ENCODE measurements around the gene FER1L5. TPM values are rescaled to one million over a fixed set of nuclear protein-coding genes. Genes with fewer than 3 reads are reported as not detected.

Gene FER1L5
- total and polyA plus RNA-seq, 2 donors (not counting 1 experiment from before 2014, with no cell fraction given) = not detected

GRCh38 chr2:96739076-96739632 lies 96.6 kb downstream of the FER1L5 start:
- H3K4me2 ChIP-seq (replicated peaks; ENCODE audit: low read depth, low read length, poor library complexity, severe bottlenecking) = peak overlapping the region; percentile 89
- peak overlapping the region; percentile 97 for H3K27ac Mint-ChIP-seq
- H3K9ac ChIP-seq (ENCODE audit: low read length) = peak overlapping the region; percentile 83
- 0% methylated on average over 2 of the region's 4 CpGs for WGBS (ENCODE audit: insufficient coverage)
- H3K27me3 ChIP-seq (replicated peaks in 1 of 4; ENCODE audit: control extremely low read depth in 1 of 4, control insufficient read depth in 3 of 4, insufficient read depth in 4 of 4, low read length in 3 of 4) = no peaks in the 10 kb centered on the region
- CTCF ChIA-PET = interaction anchor here (0.8 kb wide), 1 partner anchor 119 kb away, joined by 4 read pairs; the partner anchor contains the start of gene ANKRD39
- no peak for ATAC-seq (ENCODE audit: low read depth)
- peaks cover 29% of the 10 kb centered on the region for H3K4me1 Mint-ChIP-seq
- no peaks in the 10 kb centered on the region for H3K9me3 ChIP-seq (ENCODE audit: control extremely low read depth in 1 of 3, control insufficient read depth in 2 of 3, insufficient read depth in 1 of 3, low read length in 2 of 3)
- peak overlapping the region; percentile 97 for H2AFZ ChIP-seq (ENCODE audit: insufficient read depth, low read depth, low read length, poor library complexity, severe bottlenecking)
- no peak for TF ChIP-seq EZH2 (IDR thresholded peaks at IDR 0.05; ENCODE audit: borderline replicate concordance, insufficient read depth, low read depth, low read length, poor library complexity, severe bottlenecking)
- TF ChIP-seq, protein P1, sequence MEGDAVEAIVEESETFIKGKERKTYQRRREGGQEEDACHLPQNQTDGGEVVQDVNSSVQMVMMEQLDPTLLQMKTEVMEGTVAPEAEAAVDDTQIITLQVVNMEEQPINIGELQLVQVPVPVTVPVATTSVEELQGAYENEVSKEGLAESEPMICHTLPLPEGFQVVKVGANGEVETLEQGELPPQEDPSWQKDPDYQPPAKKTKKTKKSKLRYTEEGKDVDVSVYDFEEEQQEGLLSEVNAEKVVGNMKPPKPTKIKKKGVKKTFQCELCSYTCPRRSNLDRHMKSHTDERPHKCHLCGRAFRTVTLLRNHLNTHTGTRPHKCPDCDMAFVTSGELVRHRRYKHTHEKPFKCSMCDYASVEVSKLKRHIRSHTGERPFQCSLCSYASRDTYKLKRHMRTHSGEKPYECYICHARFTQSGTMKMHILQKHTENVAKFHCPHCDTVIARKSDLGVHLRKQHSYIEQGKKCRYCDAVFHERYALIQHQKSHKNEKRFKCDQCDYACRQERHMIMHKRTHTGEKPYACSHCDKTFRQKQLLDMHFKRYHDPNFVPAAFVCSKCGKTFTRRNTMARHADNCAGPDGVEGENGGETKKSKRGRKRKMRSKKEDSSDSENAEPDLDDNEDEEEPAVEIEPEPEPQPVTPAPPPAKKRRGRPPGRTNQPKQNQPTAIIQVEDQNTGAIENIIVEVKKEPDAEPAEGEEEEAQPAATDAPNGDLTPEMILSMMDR (IDR thresholded peaks at IDR 0.05) = no peak
- H3K79me2 ChIP-seq (ENCODE audit: control insufficient read depth, insufficient read depth, low read length) = peaks cover 27% of the 10 kb centered on the region
- no peak for DNase-seq
- H3K4me3 ChIP-seq (ENCODE audit: control extremely low read depth in 1 of 5, extremely low read depth in 1 of 5, insufficient read depth in 1 of 5, low read depth in 2 of 5, low read length in 4 of 5) = peak overlapping the region; percentile 52 to 93 (median 88)
- no peaks in the 10 kb centered on the region for H4K20me1 ChIP-seq (ENCODE audit: control insufficient read depth, insufficient read depth, low read length, poor library complexity, severe bottlenecking)
- H3K27me3 Mint-ChIP-seq = no peaks in the 10 kb centered on the region
- peak overlapping the region; percentile 97 for H3K4me3 Mint-ChIP-seq
- H3K27ac ChIP-seq (ENCODE audit: low read length in 2 of 2) = peak overlapping the region in 1 of 2 donors; percentile 80
- H3K36me3 ChIP-seq (replicated peaks in 1 of 2; ENCODE audit: control extremely low read depth in 1 of 2, control insufficient read depth in 1 of 2, extremely low read depth in 1 of 2, insufficient read depth in 2 of 2, low read length in 1 of 2) = peaks cover 0 to 15% of the 10 kb centered on the region in 2 experiments
- no peaks in the 10 kb centered on the region for H3K9me3 Mint-ChIP-seq (ENCODE audit: insufficient read depth)
- POLR2A ChIA-PET = no interaction called here
- H3K4me1 ChIP-seq (ENCODE audit: control insufficient read depth in 2 of 2, insufficient read depth in 2 of 2, low read length in 2 of 2) = peaks cover 14 to 25% of the 10 kb centered on the region in 2 donors
- intact Hi-C loops (cut with micrococcal nuclease) = no loop called here
